GM18526 (cell line): Measurements from ENCODE around the gene IL3.

ENCODE experiments used
- POLR2A ChIP-seq: IDR thresholded peaks from 3 replicates; pipeline ENCODE4 v1.6.1; 2011; ENCODE audit not compliant: insufficient read length; ENCODE audit errors: extremely low read depth

Gene IL3

DNA sequence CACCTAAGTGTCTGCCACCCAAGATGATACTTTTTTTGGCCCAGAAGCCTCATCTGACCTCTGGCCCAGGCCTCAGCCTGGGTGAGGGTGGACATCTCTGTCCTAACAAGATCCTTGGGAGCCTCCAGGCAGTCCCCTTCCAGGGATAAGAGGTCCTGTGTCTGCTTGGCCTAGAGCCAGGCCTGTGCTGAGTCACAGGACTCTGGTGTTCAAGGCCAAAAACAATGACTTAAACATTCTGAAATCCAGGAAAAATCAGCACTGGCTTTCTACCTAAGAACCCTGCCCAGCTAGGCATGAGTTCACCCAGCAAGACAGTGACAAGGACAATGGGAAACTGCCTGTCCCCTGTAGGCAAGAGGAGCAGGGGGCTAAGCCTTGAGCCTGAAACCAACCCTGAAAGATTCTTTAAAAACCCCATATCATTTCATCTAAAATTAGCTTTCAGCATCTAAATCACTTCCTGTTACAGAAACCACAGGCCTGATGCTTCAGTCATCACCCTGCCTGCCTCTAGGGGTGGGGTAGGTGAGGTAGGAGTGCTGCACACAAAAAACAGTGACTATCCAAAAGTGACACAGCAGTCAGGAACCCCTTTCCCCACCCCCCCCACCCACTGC, 43.0 kb downstream of the IL3 start:
- no peak for TF ChIP-seq POLR2A

- TF ChIP-seq POLR2A: no peak
These were observed 43.5 kb downstream of the IL3 start for GRCh38 chr5:132103969-132104391.

GRCh38 chr5:132104556-132104955, 44.1 kb downstream of the IL3 start:
- no peak for TF ChIP-seq POLR2A

- TF ChIP-seq POLR2A: no peak
These were observed 45.2 kb downstream of the IL3 start for GRCh38 chr5:132105688-132106087.

DNA sequence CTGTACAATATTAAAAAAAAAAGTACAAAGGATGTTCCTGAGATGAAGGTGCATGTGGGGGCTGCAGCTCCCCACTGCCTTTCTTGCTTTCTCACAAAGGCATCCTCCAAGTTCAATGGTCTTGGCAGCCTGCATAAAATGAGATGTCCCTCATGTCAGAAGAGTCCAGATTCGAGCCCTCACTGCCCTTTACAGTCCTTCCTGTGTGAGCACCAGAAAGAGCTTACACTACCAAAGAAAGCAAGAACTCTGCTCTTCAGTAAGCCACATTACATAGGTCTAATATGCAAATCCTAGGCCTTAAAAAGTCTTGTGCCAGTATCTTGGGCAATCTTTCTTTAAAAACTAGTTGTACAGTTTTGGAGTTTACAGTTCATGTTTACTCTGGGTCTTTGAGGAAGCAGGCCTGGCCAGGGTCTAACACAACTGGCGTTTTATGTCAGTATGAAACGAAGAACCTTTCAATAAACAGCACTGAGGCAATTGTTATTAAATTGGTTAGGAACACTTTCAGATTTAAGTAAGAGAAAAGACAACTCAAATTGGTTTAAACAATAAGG, 49.1 kb downstream of the IL3 start:
- no peak for TF ChIP-seq POLR2A

DNA sequence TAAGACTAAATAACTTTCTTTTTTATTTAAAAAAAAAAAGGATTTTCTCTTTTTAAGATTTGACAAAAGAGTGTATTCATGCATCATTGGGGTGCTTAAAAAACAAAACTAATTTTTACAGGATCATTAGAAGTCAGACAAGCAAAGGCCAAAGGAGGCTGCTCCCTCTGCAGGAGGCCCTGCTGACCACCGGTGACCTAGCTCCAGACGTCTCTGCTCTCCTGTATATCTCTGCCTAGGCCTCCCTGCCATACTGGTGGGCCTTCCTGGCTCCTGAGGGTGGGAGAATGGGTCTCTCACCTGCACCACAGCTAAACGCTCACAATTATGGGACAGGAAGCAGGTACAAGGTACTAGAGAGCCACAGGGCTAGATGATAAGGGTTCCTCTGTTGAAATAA, 49.7 kb downstream of the IL3 start:
- no peak for TF ChIP-seq POLR2A

DNA sequence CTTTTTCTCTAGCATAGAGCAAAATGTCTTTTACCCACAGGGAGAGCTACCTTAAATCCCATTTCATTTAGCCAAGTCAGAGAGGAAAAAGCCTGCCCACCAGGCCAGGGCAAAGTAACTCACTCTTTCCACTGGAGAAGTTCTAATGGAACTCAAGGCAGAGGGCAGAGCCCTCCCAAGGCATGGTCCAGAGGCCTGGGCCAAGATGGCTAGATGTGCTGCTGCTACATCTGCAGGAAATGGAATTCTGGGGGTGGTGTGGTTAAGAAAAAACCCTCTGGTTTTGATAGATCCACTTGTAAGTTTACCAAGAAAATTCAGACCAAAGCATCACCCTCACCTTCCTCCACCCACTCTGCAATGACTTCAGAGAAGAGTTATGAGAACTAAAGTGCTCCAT, 50.5 kb downstream of the IL3 start:
- no peak for TF ChIP-seq POLR2A

GRCh38 chr5:132112111-132112510, 51.7 kb downstream of the IL3 start:
- TF ChIP-seq POLR2A: no peak
